ENCODE data around the gene SH3BP1.

Gene SH3BP1

GRCh38 chr22:37678372-37678771 lies 38.9 kb downstream of the SH3BP1 start:
- TF ChIP-seq CTCF (IDR thresholded peaks at IDR 0.05): no peak
- Histone ChIP-seq H3K4me3 (ENCODE audit: low read depth in 1 of 2, low read length in 1 of 2) (no peak overlapping the region), H3K36me3 (peaks cover 5% of the 10 kb centered on the region), H3K4me1 (ENCODE audit: control insufficient read depth in 1 of 2, insufficient read depth in 1 of 2, low read depth in 1 of 2, low read length in 1 of 2) (peaks cover 40 to 58% of the 10 kb centered on the region in 2 experiments), H3K9me3 (no peaks in the 10 kb centered on the region), H3K27me3 (peaks cover 3% of the 10 kb centered on the region), H3K27ac (peak overlapping the region; percentile 93)

GRCh38 chr22:37679670-37680069 lies 40.2 kb downstream of the SH3BP1 start:
- no peaks in the 10 kb centered on the region for H3K27me3 ChIP-seq
- no peak overlapping the region for H3K27ac ChIP-seq
- peaks cover 5% of the 10 kb centered on the region for H3K36me3 ChIP-seq
- peaks cover 32 to 48% of the 10 kb centered on the region in 2 experiments for H3K4me1 ChIP-seq (ENCODE audit: control insufficient read depth in 1 of 2, insufficient read depth in 1 of 2, low read depth in 1 of 2, low read length in 1 of 2)
- H3K9me3 ChIP-seq: no peaks in the 10 kb centered on the region
- H3K4me3 ChIP-seq (ENCODE audit: low read depth in 1 of 2, low read length in 1 of 2): no peak overlapping the region
- no peak for TF ChIP-seq CTCF (IDR thresholded peaks at IDR 0.05)

GRCh38 chr22:37680191-37680851 lies 40.9 kb downstream of the SH3BP1 start:
- Histone ChIP-seq H3K36me3 (peaks cover 5% of the 10 kb centered on the region), H3K9me3 (no peaks in the 10 kb centered on the region), H3K27ac (no peak overlapping the region), H3K4me1 (ENCODE audit: control insufficient read depth in 1 of 2, insufficient read depth in 1 of 2, low read depth in 1 of 2, low read length in 1 of 2) (peaks cover 26 to 41% of the 10 kb centered on the region in 2 experiments), H3K27me3 (no peaks in the 10 kb centered on the region), H3K4me3 (ENCODE audit: low read depth in 1 of 2, low read length in 1 of 2) (no peak overlapping the region)
- no peak for TF ChIP-seq CTCF (IDR thresholded peaks at IDR 0.05)

GRCh38 chr22:37681001-37681424 lies 41.5 kb downstream of the SH3BP1 start:
- peaks cover 5% of the 10 kb centered on the region for H3K36me3 ChIP-seq
- H3K9me3 ChIP-seq: no peaks in the 10 kb centered on the region
- TF ChIP-seq CTCF (IDR thresholded peaks at IDR 0.05): no peak
- H3K4me3 ChIP-seq (ENCODE audit: low read depth in 1 of 2, low read length in 1 of 2): no peak overlapping the region
- peak overlapping the region; percentile 15 for H3K27ac ChIP-seq
- H3K27me3 ChIP-seq: no peaks in the 10 kb centered on the region
- H3K4me1 ChIP-seq (ENCODE audit: control insufficient read depth in 1 of 2, insufficient read depth in 1 of 2, low read depth in 1 of 2, low read length in 1 of 2): peaks cover 21 to 39% of the 10 kb centered on the region in 2 experiments

- Histone ChIP-seq H3K27me3 (no peaks in the 10 kb centered on the region), H3K27ac (peak overlapping the region; percentile 31), H3K36me3 (peaks cover 5% of the 10 kb centered on the region), H3K4me1 (ENCODE audit: control insufficient read depth in 1 of 2, insufficient read depth in 1 of 2, low read depth in 1 of 2, low read length in 1 of 2) (peaks cover 18 to 36% of the 10 kb centered on the region in 2 experiments), H3K4me3 (ENCODE audit: low read depth in 1 of 2, low read length in 1 of 2) (no peak overlapping the region), H3K9me3 (no peaks in the 10 kb centered on the region)
- TF ChIP-seq CTCF (IDR thresholded peaks at IDR 0.05): peak; percentile 90
Observed at GRCh38 chr22:37681556-37682049, 42.1 kb downstream of the SH3BP1 start.
